Peyer's patch (tissue), 4 donors: ENCODE measurements around the gene KLHL17.

Experiments
- POLR2A ChIP-seq, 2 donors: fragments of 450-650 bp; IDR thresholded peaks; one replicate each; pipeline ENCODE4 v1.5.1; 2017; ENCODE audit warnings: antibody characterized with exemption in 2 of 2, mild to moderate bottlenecking in 2 of 2, moderate library complexity in 2 of 2
- TF ChIP-seq, protein P1 (sequence below), 6 experiments: fragments of 450-650 bp in 4 of 6; fragments of 200-600 bp in 2 of 6; sonication (generic) in 1 of 6; IDR thresholded peaks; one replicate each; pipeline ENCODE4 v1.5.1; 2017 to 2019; ENCODE audit warnings: antibody characterized with exemption in 6 of 6, mild to moderate bottlenecking in 3 of 6, moderate library complexity in 1 of 6

DNA sequence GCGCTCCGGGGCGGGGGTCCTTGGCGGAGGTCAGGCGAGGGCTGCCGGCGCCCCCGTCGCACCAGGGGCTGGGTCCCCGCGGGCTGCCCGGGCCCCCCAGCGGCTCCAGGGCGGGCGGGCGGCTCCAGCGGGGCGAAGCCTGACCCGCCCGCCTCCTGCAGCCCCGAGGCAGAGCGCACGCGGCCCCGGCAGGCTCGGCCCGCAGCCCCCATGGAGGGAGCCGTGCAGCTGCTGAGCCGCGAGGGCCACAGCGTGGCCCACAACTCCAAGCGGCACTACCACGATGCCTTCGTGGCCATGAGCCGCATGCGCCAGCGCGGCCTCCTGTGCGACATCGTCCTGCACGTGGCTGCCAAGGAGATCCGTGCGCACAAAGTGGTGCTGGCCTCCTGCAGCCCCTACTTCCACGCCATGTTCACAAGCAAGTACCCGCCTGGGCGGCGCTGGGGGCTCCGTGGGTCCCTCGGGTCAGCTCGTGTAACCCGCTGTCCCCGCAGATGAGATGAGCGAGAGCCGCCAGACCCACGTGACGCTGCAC is 817 bp downstream of the KLHL17 start:
- TF ChIP-seq, protein P1, sequence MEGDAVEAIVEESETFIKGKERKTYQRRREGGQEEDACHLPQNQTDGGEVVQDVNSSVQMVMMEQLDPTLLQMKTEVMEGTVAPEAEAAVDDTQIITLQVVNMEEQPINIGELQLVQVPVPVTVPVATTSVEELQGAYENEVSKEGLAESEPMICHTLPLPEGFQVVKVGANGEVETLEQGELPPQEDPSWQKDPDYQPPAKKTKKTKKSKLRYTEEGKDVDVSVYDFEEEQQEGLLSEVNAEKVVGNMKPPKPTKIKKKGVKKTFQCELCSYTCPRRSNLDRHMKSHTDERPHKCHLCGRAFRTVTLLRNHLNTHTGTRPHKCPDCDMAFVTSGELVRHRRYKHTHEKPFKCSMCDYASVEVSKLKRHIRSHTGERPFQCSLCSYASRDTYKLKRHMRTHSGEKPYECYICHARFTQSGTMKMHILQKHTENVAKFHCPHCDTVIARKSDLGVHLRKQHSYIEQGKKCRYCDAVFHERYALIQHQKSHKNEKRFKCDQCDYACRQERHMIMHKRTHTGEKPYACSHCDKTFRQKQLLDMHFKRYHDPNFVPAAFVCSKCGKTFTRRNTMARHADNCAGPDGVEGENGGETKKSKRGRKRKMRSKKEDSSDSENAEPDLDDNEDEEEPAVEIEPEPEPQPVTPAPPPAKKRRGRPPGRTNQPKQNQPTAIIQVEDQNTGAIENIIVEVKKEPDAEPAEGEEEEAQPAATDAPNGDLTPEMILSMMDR (IDR thresholded peaks at IDR 0.05): no peak
- no peak for TF ChIP-seq POLR2A (IDR thresholded peaks at IDR 0.05)
